CD4-positive, alpha-beta T cell treated with Interleukin-6 at 100 ng/mL for 8 hours (primary cell): ENCODE data around the gene RPL28.
"Not testable (repeated sequence)": the region's sequence is repeated elsewhere in the genome, so short reads cannot be mapped to it uniquely, and the experiment has no call there.

Source experiments
- DNase-seq: peaks from one replicate; pipeline ENCODE4 v3.0.0-alpha.2; 2020; ENCODE audit warnings: mixed read lengths, low spot score

RPL28 gene

GRCh38 chr19:55426042-55426441 is 40.3 kb downstream of the RPL28 start:
- no peak for DNase-seq

- no peak for DNase-seq
These were observed 45.5 kb downstream of the RPL28 start for GRCh38 chr19:55431183-55431582.

GRCh38 chr19:55432241-55432959 is 46.7 kb downstream of the RPL28 start:
- DNase-seq = no peak

GRCh38 chr19:55433292-55433691 is 47.6 kb downstream of the RPL28 start:
- no peak for DNase-seq

GRCh38 chr19:55434356-55434919 is 48.7 kb downstream of the RPL28 start:
- no peak for DNase-seq

GRCh38 chr19:55435020-55435419 is 49.3 kb downstream of the RPL28 start:
- no peak for DNase-seq

- DNase-seq = no peak
These were observed 51.1 kb downstream of the RPL28 start for GRCh38 chr19:55436847-55437246.

GRCh38 chr19:55437410-55437809 is 51.7 kb downstream of the RPL28 start:
- DNase-seq = no peak

- no peak for DNase-seq
These were observed 53.3 kb downstream of the RPL28 start for GRCh38 chr19:55439052-55439451.

- no peak for DNase-seq
These were observed 54.8 kb downstream of the RPL28 start for GRCh38 chr19:55440411-55441105.

- DNase-seq = no peak
These were observed 55.6 kb downstream of the RPL28 start for GRCh38 chr19:55441319-55441691.

GRCh38 chr19:55441692-55442321 is 56.1 kb downstream of the RPL28 start:
- DNase-seq = no peak

- no peak for DNase-seq
These were observed 56.7 kb downstream of the RPL28 start for GRCh38 chr19:55442372-55442961.

- no peak for DNase-seq
These were observed 57.5 kb downstream of the RPL28 start, which contains the start of gene SHISA7 for GRCh38 chr19:55443045-55443823. SHISA7 (minus strand) TSS chr19:55443300; CDS start chr19:55442863, 437 bp downstream.

GRCh38 chr19:55443824-55444480 is 58.2 kb downstream of the RPL28 start:
- DNase-seq = no peak

- DNase-seq = no peak
These were observed 58.9 kb downstream of the RPL28 start for GRCh38 chr19:55444646-55445045.

GRCh38 chr19:55446060-55446459 is 60.3 kb downstream of the RPL28 start:
- no peak for DNase-seq

GRCh38 chr19:55447421-55448174 is 61.9 kb downstream of the RPL28 start:
- DNase-seq = no peak

GRCh38 chr19:55448175-55448490 is 62.4 kb downstream of the RPL28 start:
- DNase-seq = not testable (repeated sequence)

- no peak for DNase-seq
These were observed 63.7 kb downstream of the RPL28 start for GRCh38 chr19:55449469-55449868.
